CD4-positive, alpha-beta memory T cell (primary cell): ENCODE results near the gene CCDC34. TPM values are rescaled to one million over a fixed set of nuclear protein-coding genes. Genes with fewer than 3 reads are reported as not detected.

Experiments used
- CTCF ChIA-PET: fragments of 350-600 bp; sonication (Branson Sonifier 250); formaldehyde crosslinking; loops from one replicate; lab custom pipeline; 2021; ENCODE audit warnings: inconsistent platforms; ENCODE audit not compliant: partially characterized antibody; lab: Charles Lee
- POLR2A ChIA-PET: fragments of 350-600 bp; sonication (Branson Sonifier 250); formaldehyde crosslinking; loops from one replicate; lab custom pipeline; 2021; ENCODE audit not compliant: partially characterized antibody; lab: Charles Lee
- DNase-seq, 5 donors: peaks; one replicate each; pipeline versions ENCODE4 v3.0.0 to v3.0.0-alpha.2; 2020 to 2022; ENCODE audit warnings: mixed read lengths in 1 of 5
- H3K27ac ChIP-seq: one replicate; pipeline ENCODE4 v1.7.0; 2013; ENCODE audit warnings: low read depth, low read length
- H3K27me3 ChIP-seq: 2 replicates; pipeline ENCODE4 v1.7.0; 2013; ENCODE audit warnings: mild to moderate bottlenecking, low read length, moderate library complexity; ENCODE audit not compliant: insufficient read depth
- H3K36me3 ChIP-seq: 2 replicates; pipeline ENCODE4 v1.7.0; 2013; ENCODE audit warnings: mild to moderate bottlenecking, low read length, moderate library complexity; ENCODE audit not compliant: insufficient read depth
- H3K4me1 ChIP-seq: 2 replicates; pipeline ENCODE4 v1.7.0; 2013; ENCODE audit warnings: mild to moderate bottlenecking, low read length, moderate library complexity; ENCODE audit not compliant: insufficient read depth
- H3K4me3 ChIP-seq, 2 donors: one replicate each; pipeline ENCODE4 v1.7.0; 2013; ENCODE audit warnings: low read length in 2 of 2, mild to moderate bottlenecking in 1 of 2
- H3K9me3 ChIP-seq, 2 donors: one replicate each; pipeline ENCODE4 v1.7.0; 2013; ENCODE audit warnings: low read length in 2 of 2, control low read depth in 1 of 2; ENCODE audit not compliant: control insufficient read depth in 1 of 2
- H3K27ac Mint-ChIP-seq, 7 donors: one replicate each; pipeline ENCODE4 v1.8.0; 2020 to 2021; ENCODE audit warnings: mixed read lengths in 7 of 7, mild to moderate bottlenecking in 6 of 7, inconsistent platforms in 3 of 7, moderate library complexity in 3 of 7
- H3K27me3 Mint-ChIP-seq, 2 donors: one replicate each; pipeline ENCODE4 v1.8.0; 2020 to 2021; ENCODE audit warnings: mixed read lengths in 2 of 2
- H3K36me3 Mint-ChIP-seq, 2 donors: one replicate each; pipeline ENCODE4 v1.8.0; 2020 to 2021; ENCODE audit warnings: mixed read lengths in 2 of 2, inconsistent platforms in 1 of 2, mild to moderate bottlenecking in 1 of 2
- H3K4me1 Mint-ChIP-seq, 4 donors: one replicate each; pipeline ENCODE4 v1.8.0; 2020 to 2021; ENCODE audit warnings: mixed read lengths in 4 of 4, mild to moderate bottlenecking in 1 of 4
- H3K4me3 Mint-ChIP-seq, 8 donors: one replicate each; pipeline ENCODE4 v1.8.0; 2020 to 2021; ENCODE audit warnings: mixed read lengths in 8 of 8, mild to moderate bottlenecking in 7 of 8, moderate library complexity in 6 of 8, inconsistent platforms in 3 of 8
- H3K9me3 Mint-ChIP-seq, 8 donors: one replicate each; pipeline ENCODE4 v1.8.0; 2020 to 2021; ENCODE audit warnings: mixed read lengths in 8 of 8, mild to moderate bottlenecking in 5 of 8, inconsistent platforms in 3 of 8, moderate library complexity in 1 of 8
- intact Hi-C: fragments of 100-400 bp; cut with micrococcal nuclease; formaldehyde crosslinking; loops from one replicate; pipeline ENCODE4 v1.15.1; 2023
- polyA plus RNA-seq, 2 donors: library from polyadenylated mRNA; unstranded; fragments of 300-500 nt; fragmentation: Illumina TruSeq; gene quantifications; one replicate each; pipeline ENCODE4 v1.2.3, GENCODE V29; 2021
- total RNA-seq, 2 experiments: library from RNA; stranded (reverse); gene quantifications; one replicate each; pipeline ENCODE4 v1.2.3, GENCODE V29; 2021

Gene CCDC34
- total and polyA plus RNA-seq, 4 experiments from 2014 or later = 0.94 to 3.7 (median 2.7) TPM

GRCh38 chr11:27317751-27318150, 45.3 kb downstream of the CCDC34 start:
- Histone ChIP-seq H3K4me3 (no peak overlapping the region), H3K4me1 (no peaks in the 10 kb centered on the region), H3K27me3 (no peaks in the 10 kb centered on the region), H3K27ac (no peak overlapping the region), H3K9me3 (no peaks in the 10 kb centered on the region), H3K36me3 (no peaks in the 10 kb centered on the region)
- CTCF ChIA-PET = no interaction called here
- H3K27me3 Mint-ChIP-seq = peaks cover 0 to under 1% of the 10 kb centered on the region in 2 donors
- POLR2A ChIA-PET = no interaction called here
- H3K36me3 Mint-ChIP-seq = no peaks in the 10 kb centered on the region
- no peak overlapping the region for H3K4me3 Mint-ChIP-seq
- H3K4me1 Mint-ChIP-seq = peaks cover 0 to 2% (median under 1%) of the 10 kb centered on the region in 4 donors
- no peak overlapping the region for H3K27ac Mint-ChIP-seq
- H3K9me3 Mint-ChIP-seq = peaks cover 0 to 2% (median 0%) of the 10 kb centered on the region in 8 donors
- intact Hi-C loops = no loop called here
- no peak for DNase-seq

GRCh38 chr11:27315836-27316235, 47.2 kb downstream of the CCDC34 start:
- H3K9me3 ChIP-seq = no peaks in the 10 kb centered on the region
- no peaks in the 10 kb centered on the region for H3K36me3 ChIP-seq
- Mint-ChIP-seq H3K4me1 (peaks cover 0 to 2% (median under 1%) of the 10 kb centered on the region in 4 donors), H3K27ac (no peak overlapping the region), H3K4me3 (no peak overlapping the region), H3K27me3 (peaks cover 0 to 2% of the 10 kb centered on the region in 2 donors), H3K36me3 (no peaks in the 10 kb centered on the region), H3K9me3 (no peaks in the 10 kb centered on the region)
- CTCF ChIA-PET = no interaction called here
- no peak for DNase-seq
- POLR2A ChIA-PET = no interaction called here
- no peaks in the 10 kb centered on the region for H3K27me3 ChIP-seq
- no peak overlapping the region for H3K27ac ChIP-seq
- H3K4me1 ChIP-seq = no peaks in the 10 kb centered on the region
- intact Hi-C loops = no loop called here
- H3K4me3 ChIP-seq = no peak overlapping the region

DNA sequence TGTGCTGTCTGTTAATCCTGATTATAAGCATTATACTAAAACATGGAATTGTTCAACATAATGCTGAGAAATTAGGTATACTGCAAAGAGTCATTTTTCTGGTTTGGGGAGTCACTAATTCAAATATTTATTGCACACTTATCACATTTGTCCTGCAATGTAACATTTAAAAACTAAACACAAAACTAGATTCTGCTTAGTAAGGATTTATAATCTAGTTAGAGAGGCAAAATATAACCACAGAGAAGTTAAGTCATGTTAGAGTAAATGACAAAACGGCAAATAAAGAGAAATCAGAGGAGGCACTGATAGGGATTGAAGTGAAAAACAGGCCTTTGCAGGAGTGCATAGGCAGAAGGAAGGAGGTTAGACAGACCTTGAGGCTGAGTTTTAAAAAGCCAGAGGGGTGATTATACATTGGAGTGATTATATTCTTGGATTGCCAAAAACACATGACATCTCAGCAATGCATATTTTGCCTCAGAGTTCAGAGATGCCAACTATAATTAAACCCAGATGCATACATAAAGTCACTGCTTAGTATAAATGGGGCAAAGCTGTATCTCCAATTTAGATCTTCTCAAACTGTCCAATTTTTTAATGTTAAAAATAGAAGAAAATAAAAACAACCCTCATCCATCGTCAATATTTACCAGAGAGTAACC, 49.7 kb downstream of the CCDC34 start:
- Histone ChIP-seq H3K4me1 (no peaks in the 10 kb centered on the region), H3K4me3 (no peak overlapping the region), H3K9me3 (no peaks in the 10 kb centered on the region), H3K27me3 (no peaks in the 10 kb centered on the region), H3K27ac (no peak overlapping the region), H3K36me3 (no peaks in the 10 kb centered on the region)
- POLR2A ChIA-PET = no interaction called here
- Mint-ChIP-seq H3K9me3 (no peaks in the 10 kb centered on the region), H3K4me3 (no peak overlapping the region), H3K4me1 (no peaks in the 10 kb centered on the region), H3K27me3 (peaks cover 0 to 2% of the 10 kb centered on the region in 2 donors), H3K36me3 (no peaks in the 10 kb centered on the region), H3K27ac (no peak overlapping the region)
- intact Hi-C loops = no loop called here
- CTCF ChIA-PET = no interaction called here
- no peak for DNase-seq

DNA sequence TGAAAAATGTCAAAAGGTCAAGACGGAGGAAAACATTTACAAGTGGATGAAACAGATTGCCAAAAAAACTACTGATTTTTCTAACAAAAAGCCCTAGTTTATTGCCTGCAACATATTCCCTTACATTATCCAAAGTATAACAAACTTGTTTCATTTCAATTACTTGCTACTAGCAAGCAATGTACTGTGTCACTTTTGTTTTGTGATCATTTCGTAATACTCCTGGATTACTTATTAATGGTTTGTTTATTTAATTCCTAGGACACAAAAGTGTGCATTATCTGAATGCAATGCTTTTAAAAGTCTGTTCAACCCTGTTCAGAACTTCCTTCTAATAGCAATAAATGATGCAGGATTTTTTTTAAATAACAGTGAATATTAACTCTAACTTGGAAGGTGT, 50.9 kb downstream of the CCDC34 start:
- Mint-ChIP-seq H3K4me3 (no peak overlapping the region), H3K4me1 (no peaks in the 10 kb centered on the region), H3K36me3 (no peaks in the 10 kb centered on the region), H3K27ac (no peak overlapping the region), H3K27me3 (peaks cover 0 to 4% of the 10 kb centered on the region in 2 donors), H3K9me3 (no peaks in the 10 kb centered on the region)
- H3K27me3 ChIP-seq = no peaks in the 10 kb centered on the region
- CTCF ChIA-PET = no interaction called here
- DNase-seq = no peak
- no peaks in the 10 kb centered on the region for H3K4me1 ChIP-seq
- no peak overlapping the region for H3K27ac ChIP-seq
- POLR2A ChIA-PET = no interaction called here
- H3K36me3 ChIP-seq = no peaks in the 10 kb centered on the region
- intact Hi-C loops = no loop called here
- no peak overlapping the region for H3K4me3 ChIP-seq
- H3K9me3 ChIP-seq = no peaks in the 10 kb centered on the region

DNA sequence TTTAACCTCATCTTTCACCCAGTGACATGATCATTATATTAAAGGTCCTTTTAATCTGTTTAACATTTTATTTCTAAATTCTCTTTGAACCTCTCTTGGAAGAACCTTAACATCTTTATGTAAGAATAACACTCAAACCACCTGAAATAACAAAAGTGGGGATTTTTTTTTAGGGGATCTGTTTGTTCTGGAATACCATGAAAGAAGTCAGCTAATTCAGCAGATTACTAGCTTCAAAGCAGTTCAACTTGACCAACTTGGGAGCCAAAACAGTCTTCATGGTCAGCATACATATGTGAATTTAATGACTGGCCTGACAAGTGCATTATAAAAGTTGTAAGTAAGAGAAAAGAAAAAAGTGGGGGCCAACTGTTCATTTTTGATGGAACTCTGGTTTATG, 52.3 kb downstream of the CCDC34 start:
- Histone ChIP-seq H3K27ac (no peak overlapping the region), H3K4me1 (no peaks in the 10 kb centered on the region), H3K36me3 (no peaks in the 10 kb centered on the region), H3K9me3 (no peaks in the 10 kb centered on the region), H3K27me3 (no peaks in the 10 kb centered on the region), H3K4me3 (no peak overlapping the region)
- peaks cover 4% of the 10 kb centered on the region in 2 donors for H3K27me3 Mint-ChIP-seq
- no peaks in the 10 kb centered on the region for H3K36me3 Mint-ChIP-seq
- no peak overlapping the region for H3K27ac Mint-ChIP-seq
- no peak overlapping the region for H3K4me3 Mint-ChIP-seq
- no peak for DNase-seq
- intact Hi-C loops = no loop called here
- POLR2A ChIA-PET = no interaction called here
- H3K4me1 Mint-ChIP-seq = no peaks in the 10 kb centered on the region
- peaks cover 0 to 3% (median 0%) of the 10 kb centered on the region in 8 donors for H3K9me3 Mint-ChIP-seq
- CTCF ChIA-PET = no interaction called here

DNA sequence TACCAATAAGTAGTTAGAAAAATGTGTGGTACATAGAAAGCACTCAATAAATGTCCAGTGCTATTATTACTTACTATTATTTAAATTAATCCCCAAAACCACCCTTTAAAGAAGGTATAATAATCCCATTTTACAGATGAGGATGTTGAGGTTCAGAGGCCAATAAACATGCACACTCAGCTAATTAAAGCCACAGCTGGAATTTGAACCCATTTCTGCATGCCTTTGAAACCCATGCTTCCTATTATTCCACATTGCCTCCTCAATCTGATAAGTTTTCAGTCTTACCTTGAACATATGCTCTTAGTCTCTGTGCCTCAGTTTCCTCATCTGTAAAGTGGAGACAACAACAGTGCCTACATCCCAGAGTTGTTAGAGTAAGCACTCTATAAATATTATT, 52.8 kb downstream of the CCDC34 start:
- no peak overlapping the region for H3K27ac Mint-ChIP-seq
- H3K27ac ChIP-seq = no peak overlapping the region

DNA sequence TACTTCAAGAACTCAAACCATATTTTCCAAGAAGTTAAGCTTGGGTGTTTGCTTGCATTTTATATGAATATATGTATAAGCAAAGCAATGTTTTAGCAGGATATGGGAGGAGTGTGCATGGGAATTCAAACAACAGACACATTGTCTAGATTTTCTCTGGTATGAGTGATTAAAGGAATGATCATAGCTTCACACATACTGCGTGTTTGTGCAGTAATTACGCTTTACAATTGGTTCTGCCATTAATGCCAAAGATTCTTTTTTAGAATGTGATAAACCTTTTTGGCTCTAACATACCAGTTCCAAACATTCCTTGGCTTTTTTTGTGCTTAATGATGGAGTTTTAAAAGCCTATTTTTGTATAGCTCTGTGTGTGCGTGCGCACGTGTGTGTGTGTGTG, 54.0 kb downstream of the CCDC34 start:
- H3K4me1 ChIP-seq = no peaks in the 10 kb centered on the region
- Mint-ChIP-seq H3K4me1 (no peaks in the 10 kb centered on the region), H3K4me3 (no peak overlapping the region), H3K9me3 (peaks cover 0 to 4% (median 1%) of the 10 kb centered on the region in 8 donors), H3K36me3 (no peaks in the 10 kb centered on the region), H3K27ac (no peak overlapping the region), H3K27me3 (peaks cover 4% of the 10 kb centered on the region in 2 donors)
- H3K27me3 ChIP-seq = no peaks in the 10 kb centered on the region
- no peaks in the 10 kb centered on the region for H3K9me3 ChIP-seq
- no peak overlapping the region for H3K4me3 ChIP-seq
- intact Hi-C loops = no loop called here
- CTCF ChIA-PET = no interaction called here
- H3K27ac ChIP-seq = no peak overlapping the region
- POLR2A ChIA-PET = no interaction called here
- no peak for DNase-seq
- no peaks in the 10 kb centered on the region for H3K36me3 ChIP-seq

More for the DNA sequence above, 52.8 kb downstream of the CCDC34 start:
- peaks cover 4% of the 10 kb centered on the region in 2 donors for H3K27me3 Mint-ChIP-seq
- Histone ChIP-seq H3K4me3 (no peak overlapping the region), H3K27me3 (no peaks in the 10 kb centered on the region), H3K9me3 (no peaks in the 10 kb centered on the region), H3K36me3 (no peaks in the 10 kb centered on the region), H3K4me1 (no peaks in the 10 kb centered on the region)
- H3K9me3 Mint-ChIP-seq = peaks cover 0 to 3% (median 1%) of the 10 kb centered on the region in 8 donors
- POLR2A ChIA-PET = no interaction called here
- intact Hi-C loops = no loop called here
- DNase-seq = no peak
- CTCF ChIA-PET = no interaction called here
- no peaks in the 10 kb centered on the region for H3K36me3 Mint-ChIP-seq
- H3K4me1 Mint-ChIP-seq = no peaks in the 10 kb centered on the region
- H3K4me3 Mint-ChIP-seq = no peak overlapping the region
